OCI-LY1 (cell line): ENCODE results near the gene PRRC1.
A peak's percentile ranks its signal among the peaks of the same experiment; 100 is the strongest.

Source experiments
- H2AFZ ChIP-seq: fragments of 200-600 bp; sonication (generic), shearing (Covaris generic); 2 replicates; pipeline ENCODE4 v1.6.0; 2014; ENCODE audit warnings: antibody characterized with exemption, mild to moderate bottlenecking, low read length
- H3F3A ChIP-seq: fragments of 200-600 bp; sonication (generic), shearing (Covaris generic); 2 replicates; pipeline ENCODE4 v1.6.0; 2014; ENCODE audit warnings: mild to moderate bottlenecking, antibody characterized with exemption, low read length, moderate library complexity; ENCODE audit not compliant: insufficient read depth
- H3K27ac ChIP-seq: fragments of 200-600 bp; sonication (generic); 2 replicates; pipeline ENCODE4 v1.5.1; 2014; ENCODE audit warnings: low read length, mixed run types, mild to moderate bottlenecking, low read depth; ENCODE audit not compliant: poor library complexity, severe bottlenecking
- H3K27me3 ChIP-seq: fragments of 200-600 bp; sonication (generic); 2 replicates; pipeline ENCODE4 v1.6.0; 2014; ENCODE audit warnings: antibody characterized with exemption, mild to moderate bottlenecking, low read length, moderate library complexity; ENCODE audit not compliant: insufficient read depth
- H3K36me3 ChIP-seq: fragments of 200-600 bp; sonication (generic); 2 replicates; pipeline ENCODE4 v1.6.1; 2014; ENCODE audit warnings: mild to moderate bottlenecking, antibody characterized with exemption, low read length, moderate library complexity, mixed read lengths; ENCODE audit not compliant: insufficient read depth
- H3K4me1 ChIP-seq: fragments of 200-600 bp; sonication (generic); 2 replicates; pipeline ENCODE4 v1.5.1; 2014; ENCODE audit warnings: mild to moderate bottlenecking, low read length, moderate library complexity; ENCODE audit not compliant: insufficient read depth, severe bottlenecking
- H3K4me2 ChIP-seq: fragments of 200-600 bp; sonication (generic), shearing (Covaris generic); 2 replicates; pipeline ENCODE4 v1.6.1; 2014; ENCODE audit warnings: low read length
- H3K4me3 ChIP-seq: fragments of 200-600 bp; sonication (generic); 2 replicates; pipeline ENCODE4 v1.5.1; 2014; ENCODE audit warnings: low read length, low read depth, mild to moderate bottlenecking, mixed read lengths; ENCODE audit not compliant: poor library complexity, severe bottlenecking
- H3K79me2 ChIP-seq: fragments of 200-600 bp; shearing (Covaris generic); 2 replicates; pipeline ENCODE4 v1.6.1; 2016; ENCODE audit warnings: mixed run types, low read length, mixed read lengths; ENCODE audit not compliant: insufficient read depth
- H3K9ac ChIP-seq: fragments of 200-600 bp; sonication (generic), shearing (Covaris generic); 2 replicates; pipeline ENCODE4 v1.6.1; 2014; ENCODE audit warnings: mild to moderate bottlenecking, low read length, mixed read lengths
- H3K9me2 ChIP-seq: fragments of 200-600 bp; sonication (generic), shearing (Covaris generic); 2 replicates; pipeline ENCODE4 v1.6.1; 2014; ENCODE audit warnings: low read depth, mild to moderate bottlenecking, low read length, mixed read lengths
- H3K9me3 ChIP-seq: fragments of 200-600 bp; shearing (Covaris generic); 2 replicates; pipeline ENCODE4 v1.6.1; 2014; ENCODE audit warnings: low read length, mixed read lengths
- H4K20me1 ChIP-seq: fragments of 200-600 bp; sonication (generic), shearing (Covaris generic); 2 replicates; pipeline ENCODE4 v1.6.0; 2016; ENCODE audit warnings: mild to moderate bottlenecking, low read length; ENCODE audit not compliant: insufficient read depth
- EZH2 ChIP-seq: fragments of 200-600 bp; sonication (generic), shearing (Covaris generic); IDR thresholded peaks from 2 replicates; pipeline ENCODE4 v1.8.0; 2017; ENCODE audit warnings: borderline replicate concordance, mixed run types, mild to moderate bottlenecking, antibody characterized with exemption, low read length, moderate library complexity, mixed read lengths
- TF ChIP-seq, protein P1 (sequence below): fragments of 200-600 bp; sonication (generic), shearing (Covaris generic); IDR thresholded peaks from 2 replicates; pipeline ENCODE4 v1.5.1; 2017; ENCODE audit warnings: mild to moderate bottlenecking, antibody characterized with exemption, low read length, moderate library complexity, mixed read lengths

PRRC1 gene

GRCh38 chr5:127599847-127600246 lies 82.4 kb downstream of the PRRC1 start:
- Histone ChIP-seq H3K9me3 (no peaks in the 10 kb centered on the region), H3K4me3 (no peak overlapping the region), H3K79me2 (no peaks in the 10 kb centered on the region), H3F3A (no peaks in the 10 kb centered on the region), H3K27me3 (no peaks in the 10 kb centered on the region), H3K4me1 (peaks cover 98% of the 10 kb centered on the region), H2AFZ (no peak overlapping the region), H3K4me2 (no peak overlapping the region), H3K9me2 (no peaks in the 10 kb centered on the region), H3K27ac (peak overlapping the region; percentile 20), H3K36me3 (no peaks in the 10 kb centered on the region), H3K9ac (no peak overlapping the region), H4K20me1 (no peaks in the 10 kb centered on the region)
- TF ChIP-seq, protein P1, sequence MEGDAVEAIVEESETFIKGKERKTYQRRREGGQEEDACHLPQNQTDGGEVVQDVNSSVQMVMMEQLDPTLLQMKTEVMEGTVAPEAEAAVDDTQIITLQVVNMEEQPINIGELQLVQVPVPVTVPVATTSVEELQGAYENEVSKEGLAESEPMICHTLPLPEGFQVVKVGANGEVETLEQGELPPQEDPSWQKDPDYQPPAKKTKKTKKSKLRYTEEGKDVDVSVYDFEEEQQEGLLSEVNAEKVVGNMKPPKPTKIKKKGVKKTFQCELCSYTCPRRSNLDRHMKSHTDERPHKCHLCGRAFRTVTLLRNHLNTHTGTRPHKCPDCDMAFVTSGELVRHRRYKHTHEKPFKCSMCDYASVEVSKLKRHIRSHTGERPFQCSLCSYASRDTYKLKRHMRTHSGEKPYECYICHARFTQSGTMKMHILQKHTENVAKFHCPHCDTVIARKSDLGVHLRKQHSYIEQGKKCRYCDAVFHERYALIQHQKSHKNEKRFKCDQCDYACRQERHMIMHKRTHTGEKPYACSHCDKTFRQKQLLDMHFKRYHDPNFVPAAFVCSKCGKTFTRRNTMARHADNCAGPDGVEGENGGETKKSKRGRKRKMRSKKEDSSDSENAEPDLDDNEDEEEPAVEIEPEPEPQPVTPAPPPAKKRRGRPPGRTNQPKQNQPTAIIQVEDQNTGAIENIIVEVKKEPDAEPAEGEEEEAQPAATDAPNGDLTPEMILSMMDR = no peak
- TF ChIP-seq EZH2 = no peak

DNA sequence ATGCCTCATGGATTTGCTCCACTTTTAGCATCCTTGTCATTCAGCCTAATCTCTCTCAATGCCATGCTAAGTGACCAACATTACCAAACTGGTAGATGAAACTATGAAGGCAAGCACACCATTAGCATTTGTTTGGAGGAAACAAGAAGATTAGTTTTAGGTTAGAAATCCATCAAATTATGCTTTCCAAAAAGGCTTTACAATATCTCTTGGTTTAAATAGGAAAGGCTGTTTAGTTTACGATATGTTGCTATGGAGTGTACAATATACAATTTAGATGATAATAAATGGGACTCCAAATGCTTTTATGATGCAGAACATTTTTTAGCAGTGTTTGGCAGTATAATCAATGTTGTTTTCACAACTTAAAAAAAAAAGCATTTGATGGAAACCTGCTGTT lies 83.7 kb downstream of the PRRC1 start:
- Histone ChIP-seq H3K36me3 (no peaks in the 10 kb centered on the region), H2AFZ (no peak overlapping the region), H3K9me3 (no peaks in the 10 kb centered on the region), H3K79me2 (no peaks in the 10 kb centered on the region), H3K4me1 (peaks cover 98% of the 10 kb centered on the region), H3K27me3 (no peaks in the 10 kb centered on the region), H3K4me3 (no peak overlapping the region), H4K20me1 (no peaks in the 10 kb centered on the region), H3K9ac (no peak overlapping the region), H3F3A (no peaks in the 10 kb centered on the region), H3K4me2 (no peak overlapping the region), H3K9me2 (no peaks in the 10 kb centered on the region), H3K27ac (no peak overlapping the region)
- TF ChIP-seq, protein P1 = no peak
- TF ChIP-seq EZH2 = no peak

GRCh38 chr5:127601601-127602000 lies 84.2 kb downstream of the PRRC1 start:
- H3K4me3 ChIP-seq = no peak overlapping the region
- TF ChIP-seq, protein P1 = no peak
- TF ChIP-seq EZH2 = no peak
- H2AFZ ChIP-seq = no peak overlapping the region

More at GRCh38 chr5:127601601-127602000, 84.2 kb downstream of the PRRC1 start:
- Histone ChIP-seq H4K20me1 (no peaks in the 10 kb centered on the region), H3F3A (no peaks in the 10 kb centered on the region), H3K4me2 (no peak overlapping the region), H3K4me1 (peaks cover 97% of the 10 kb centered on the region), H3K27me3 (no peaks in the 10 kb centered on the region), H3K9me2 (no peaks in the 10 kb centered on the region), H3K36me3 (no peaks in the 10 kb centered on the region), H3K9me3 (no peaks in the 10 kb centered on the region), H3K9ac (no peak overlapping the region), H3K27ac (no peak overlapping the region), H3K79me2 (no peaks in the 10 kb centered on the region)
